Mucosa of rectum (tissue), 2 donors: ENCODE results near the gene ZIC1.

Experiments
- H3K27ac ChIP-seq, 2 donors: one replicate each; pipeline ENCODE4 v1.7.0; 2013; ENCODE audit warnings: inconsistent platforms in 2 of 2, low read depth in 2 of 2, low read length in 2 of 2
- H3K27me3 ChIP-seq, 2 donors: one replicate each; pipeline ENCODE4 v1.7.0; 2013; ENCODE audit warnings: low read length in 2 of 2; ENCODE audit not compliant: control insufficient read depth in 2 of 2, insufficient read depth in 2 of 2
- H3K36me3 ChIP-seq, 2 donors: one replicate each; pipeline ENCODE4 v1.7.0; 2013; ENCODE audit warnings: low read length in 2 of 2; ENCODE audit not compliant: control insufficient read depth in 2 of 2, insufficient read depth in 2 of 2
- H3K4me1 ChIP-seq, 2 donors: one replicate each; pipeline ENCODE4 v1.7.0; 2013; ENCODE audit warnings: low read length in 2 of 2, mild to moderate bottlenecking in 1 of 2; ENCODE audit not compliant: control insufficient read depth in 2 of 2, insufficient read depth in 2 of 2
- H3K4me3 ChIP-seq, 2 donors: one replicate each; pipeline ENCODE4 v1.7.0; 2013; ENCODE audit warnings: low read length in 2 of 2
- H3K9ac ChIP-seq, 2 donors: one replicate each; pipeline ENCODE4 v1.7.0; 2013; ENCODE audit warnings: low read length in 2 of 2, low read depth in 1 of 2, mild to moderate bottlenecking in 1 of 2
- H3K9me3 ChIP-seq, 2 donors: one replicate each; pipeline ENCODE4 v1.7.0; 2013; ENCODE audit warnings: low read length in 2 of 2; ENCODE audit not compliant: control insufficient read depth in 2 of 2
- donor health status: healthy.
- donor health status: Normal muscosa, but diverticular disease.

Gene ZIC1

GRCh38 chr3:147410116-147410525 is 956 bp downstream of the ZIC1 start:
- no peaks in the 10 kb centered on the region for H3K36me3 ChIP-seq
- no peak overlapping the region for H3K4me3 ChIP-seq
- no peak overlapping the region for H3K9ac ChIP-seq
- no peaks in the 10 kb centered on the region for H3K9me3 ChIP-seq
- H3K27ac ChIP-seq, result no peak overlapping the region
- H3K4me1 ChIP-seq, result peaks cover 4 to 12% of the 10 kb centered on the region in 2 donors
- peaks cover 70 to 82% of the 10 kb centered on the region in 2 donors for H3K27me3 ChIP-seq

DNA sequence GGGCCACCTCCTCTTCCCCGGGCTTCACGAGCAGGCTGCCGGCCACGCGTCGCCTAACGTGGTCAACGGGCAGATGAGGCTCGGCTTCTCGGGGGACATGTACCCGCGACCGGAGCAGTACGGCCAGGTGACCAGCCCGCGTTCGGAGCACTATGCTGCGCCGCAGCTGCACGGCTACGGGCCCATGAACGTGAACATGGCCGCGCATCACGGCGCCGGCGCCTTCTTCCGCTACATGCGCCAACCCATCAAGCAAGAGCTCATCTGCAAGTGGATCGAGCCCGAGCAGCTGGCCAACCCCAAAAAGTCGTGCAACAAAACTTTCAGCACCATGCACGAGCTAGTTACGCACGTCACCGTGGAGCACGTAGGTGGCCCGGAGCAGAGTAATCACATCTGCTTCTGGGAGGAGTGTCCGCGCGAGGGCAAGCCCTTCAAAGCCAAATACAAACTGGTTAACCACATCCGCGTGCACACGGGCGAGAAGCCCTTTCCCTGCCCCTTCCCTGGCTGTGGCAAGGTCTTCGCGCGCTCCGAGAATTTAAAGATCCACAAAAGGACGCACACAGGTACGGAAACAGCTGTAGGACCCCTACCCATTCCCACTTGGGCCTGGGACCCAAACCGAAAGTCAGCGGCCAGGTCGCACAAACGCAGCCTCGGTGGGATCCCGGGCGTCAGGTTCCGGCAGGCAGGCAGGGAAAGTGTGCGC is 1.5 kb downstream of the ZIC1 start:
- H3K4me1 ChIP-seq, result peaks cover 4 to 12% of the 10 kb centered on the region in 2 donors
- no peak overlapping the region for H3K9ac ChIP-seq

DNA sequence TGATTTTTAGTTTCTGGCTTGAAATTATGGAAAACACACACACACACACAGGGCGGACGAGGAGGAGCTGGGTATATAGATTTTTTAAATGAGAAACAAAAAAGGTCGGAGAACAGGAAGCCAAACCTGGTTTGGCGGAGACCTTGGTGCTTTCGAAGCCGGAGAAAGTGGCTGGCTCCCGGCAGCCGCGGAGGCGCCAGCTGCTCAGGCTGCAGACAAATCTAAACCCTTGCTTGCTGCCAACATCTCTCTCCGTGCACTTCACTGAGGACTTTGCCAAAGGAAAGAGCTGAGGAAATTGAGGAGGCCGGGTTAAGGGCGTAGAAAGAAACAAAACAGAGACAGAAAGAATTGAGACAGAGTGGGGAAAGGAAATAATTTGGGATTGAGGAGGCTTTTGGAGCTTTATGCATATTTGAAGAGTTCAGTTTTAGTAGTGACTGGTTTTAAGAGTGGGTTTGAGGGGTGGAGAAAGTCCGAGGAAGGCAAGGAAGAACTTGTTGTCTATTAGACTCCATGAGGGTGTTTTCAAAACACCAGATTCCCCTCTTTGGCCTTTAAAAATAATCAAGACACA is 2.2 kb downstream of the ZIC1 start:
- Histone ChIP-seq H3K4me3 (peak overlapping the region; percentile 16 to 45), H3K36me3 (no peaks in the 10 kb centered on the region), H3K4me1 (peaks cover 4 to 12% of the 10 kb centered on the region in 2 donors), H3K9ac (no peak overlapping the region), H3K27me3 (peaks cover 61 to 78% of the 10 kb centered on the region in 2 donors), H3K27ac (no peak overlapping the region), H3K9me3 (no peaks in the 10 kb centered on the region)

More for the DNA sequence above, 1.5 kb downstream of the ZIC1 start:
- Histone ChIP-seq H3K27ac (no peak overlapping the region), H3K4me3 (peak overlapping the region; percentile 16 to 45), H3K27me3 (peaks cover 67 to 82% of the 10 kb centered on the region in 2 donors), H3K36me3 (no peaks in the 10 kb centered on the region), H3K9me3 (no peaks in the 10 kb centered on the region)

GRCh38 chr3:147411815-147412241 is 2.7 kb downstream of the ZIC1 start:
- no peak overlapping the region for H3K4me3 ChIP-seq
- H3K9me3 ChIP-seq, result no peaks in the 10 kb centered on the region
- H3K36me3 ChIP-seq, result no peaks in the 10 kb centered on the region
- no peak overlapping the region for H3K9ac ChIP-seq
- H3K4me1 ChIP-seq, result peaks cover 4 to 12% of the 10 kb centered on the region in 2 donors
- no peak overlapping the region for H3K27ac ChIP-seq
- peaks cover 56 to 73% of the 10 kb centered on the region in 2 donors for H3K27me3 ChIP-seq

GRCh38 chr3:147412261-147412916 is 3.2 kb downstream of the ZIC1 start:
- Histone ChIP-seq H3K27ac (no peak overlapping the region), H3K4me3 (no peak overlapping the region), H3K9ac (no peak overlapping the region)

DNA sequence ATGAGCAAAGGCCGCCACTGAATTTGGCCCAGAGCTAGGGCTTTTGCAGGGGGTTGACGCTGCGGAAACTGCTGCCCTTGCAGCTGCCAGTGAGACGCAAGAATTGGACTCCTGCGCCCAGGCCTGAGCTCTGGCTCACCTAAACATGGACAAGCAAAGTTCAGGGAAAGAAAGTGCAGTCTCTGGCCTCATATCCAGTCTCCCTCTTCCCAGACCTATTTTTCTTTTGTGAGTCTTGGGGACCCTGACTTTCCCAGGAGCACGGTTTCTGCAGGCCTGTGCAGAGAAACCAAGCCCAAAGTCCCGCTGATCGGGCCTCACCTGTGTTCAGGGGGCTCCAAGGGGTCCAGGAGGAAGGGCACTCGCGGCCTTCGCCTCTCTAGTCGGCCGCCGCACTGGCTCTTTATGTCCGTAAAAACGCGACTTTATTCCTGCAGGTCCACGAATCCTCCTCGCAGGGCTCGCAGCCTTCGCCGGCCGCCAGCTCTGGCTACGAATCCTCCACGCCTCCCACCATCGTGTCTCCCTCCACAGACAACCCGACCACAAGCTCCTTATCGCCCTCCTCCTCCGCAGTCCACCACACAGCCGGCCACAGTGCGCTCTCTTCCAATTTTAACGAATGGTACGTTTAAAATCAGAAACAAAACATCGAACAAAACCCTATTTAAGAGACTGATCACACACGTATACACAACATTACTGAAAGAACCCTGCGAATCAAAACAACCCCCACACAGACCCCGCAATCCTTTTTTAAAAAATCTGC is 3.9 kb downstream of the ZIC1 start:
- Histone ChIP-seq H3K36me3 (no peaks in the 10 kb centered on the region), H3K9ac (no peak overlapping the region), H3K4me3 (peak overlapping the region in 1 of 2 donors; percentile 28), H3K9me3 (no peaks in the 10 kb centered on the region), H3K4me1 (peaks cover 4 to 12% of the 10 kb centered on the region in 2 donors), H3K27ac (no peak overlapping the region), H3K27me3 (peaks cover 56 to 68% of the 10 kb centered on the region in 2 donors)

More at GRCh38 chr3:147412261-147412916, 3.2 kb downstream of the ZIC1 start:
- no peaks in the 10 kb centered on the region for H3K9me3 ChIP-seq
- no peaks in the 10 kb centered on the region for H3K36me3 ChIP-seq
- H3K4me1 ChIP-seq, result peaks cover 4 to 12% of the 10 kb centered on the region in 2 donors
- peaks cover 56 to 70% of the 10 kb centered on the region in 2 donors for H3K27me3 ChIP-seq

GRCh38 chr3:147413686-147414389 is 4.7 kb downstream of the ZIC1 start:
- Histone ChIP-seq H3K27me3 (peaks cover 56 to 69% of the 10 kb centered on the region in 2 donors), H3K9ac (no peak overlapping the region), H3K4me3 (peak overlapping the region in 1 of 2 donors; percentile 28)

DNA sequence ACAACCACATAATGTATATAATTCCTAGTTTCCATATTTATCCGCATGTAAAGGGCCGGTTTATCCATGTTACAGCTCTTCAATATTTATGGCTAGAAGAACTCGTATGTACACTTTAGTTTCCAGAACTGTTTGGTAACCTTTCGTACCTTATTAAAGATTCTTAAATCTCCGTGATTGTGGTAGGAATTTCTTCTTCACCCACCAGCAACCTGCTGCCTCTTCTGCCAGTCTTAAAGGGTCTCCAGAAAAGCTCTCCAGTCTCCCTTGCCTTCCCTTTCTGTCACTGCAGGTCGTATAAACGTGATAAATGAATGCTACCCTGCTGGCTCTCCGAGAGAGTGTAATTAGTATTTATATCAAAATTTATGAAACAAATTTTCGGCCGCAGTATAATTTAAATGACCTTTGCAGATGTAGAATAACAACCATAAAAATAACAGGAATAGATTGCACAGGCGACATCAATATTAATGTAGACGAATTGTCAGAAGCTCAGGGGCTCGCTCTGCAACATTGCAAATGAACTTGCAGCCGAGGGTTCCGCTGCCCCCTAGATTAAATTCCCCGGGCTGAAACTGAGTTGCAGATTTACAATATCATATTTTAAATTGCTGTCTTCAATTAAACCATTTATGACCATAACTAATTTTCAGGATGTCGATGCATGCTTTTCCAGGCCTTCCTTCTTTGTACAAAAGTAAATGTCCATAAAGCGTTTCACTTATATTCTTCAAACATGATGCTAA is 5.4 kb downstream of the ZIC1 start:
- Histone ChIP-seq H3K36me3 (no peaks in the 10 kb centered on the region), H3K27me3 (peaks cover 63 to 70% of the 10 kb centered on the region in 2 donors), H3K9ac (no peak overlapping the region), H3K4me3 (no peak overlapping the region), H3K4me1 (peaks cover 7 to 12% of the 10 kb centered on the region in 2 donors), H3K27ac (no peak overlapping the region), H3K9me3 (no peaks in the 10 kb centered on the region)

More at GRCh38 chr3:147413686-147414389, 4.7 kb downstream of the ZIC1 start:
- Histone ChIP-seq H3K36me3 (no peaks in the 10 kb centered on the region), H3K27ac (no peak overlapping the region), H3K9me3 (no peaks in the 10 kb centered on the region), H3K4me1 (peaks cover 4 to 12% of the 10 kb centered on the region in 2 donors)

GRCh38 chr3:147415286-147415685 is 6.1 kb downstream of the ZIC1 start:
- no peaks in the 10 kb centered on the region for H3K9me3 ChIP-seq
- no peak overlapping the region for H3K9ac ChIP-seq
- H3K27me3 ChIP-seq, result peaks cover 67 to 71% of the 10 kb centered on the region in 2 donors
- H3K4me3 ChIP-seq, result no peak overlapping the region
- no peak overlapping the region for H3K27ac ChIP-seq
- peaks cover 7 to 9% of the 10 kb centered on the region in 2 donors for H3K4me1 ChIP-seq
- H3K36me3 ChIP-seq, result no peaks in the 10 kb centered on the region
